Adrenal gland (tissue), 12 donors: Measurements from ENCODE around the gene THRAP3. TPM values are rescaled to one million over a fixed set of nuclear protein-coding genes. Genes with fewer than 3 reads are reported as not detected.
A peak's percentile ranks its signal among the peaks of the same experiment; 100 is the strongest.
"Not testable (repeated sequence)": the region's sequence is repeated elsewhere in the genome, so short reads cannot be mapped to it uniquely, and the experiment has no call there.

Source experiments
- DNase-seq, 7 donors: peaks; one replicate each; pipeline ENCODE4 v3.0.0-alpha.2; 2019 to 2020
- H3K27ac ChIP-seq, 5 donors: fragments of 200-600 bp; sonication (generic) in 4 of 5; 1 replicate in 3 of 5; 2 replicates in 2 of 5; pipeline versions ENCODE4 v1.5.1 to v1.8.0; 2016 to 2020; ENCODE audit warnings: mild to moderate bottlenecking in 1 of 5
- H3K27me3 ChIP-seq: fragments of 200-600 bp; 2 replicates; pipeline ENCODE4 v1.8.0; 2021
- H3K36me3 ChIP-seq, 2 donors: fragments of 200-600 bp; replicated peaks in 1 of 2; 1 replicate in 1 of 2; 2 replicates in 1 of 2; pipeline versions ENCODE4 v1.5.1 to v1.8.0; 2018 to 2022
- H3K4me1 ChIP-seq, 2 donors: fragments of 200-600 bp; replicated peaks in 1 of 2; 1 replicate in 1 of 2; 2 replicates in 1 of 2; pipeline versions ENCODE4 v1.5.1 to v1.8.0; 2018 to 2021
- H3K4me3 ChIP-seq, 4 donors: fragments of 200-600 bp; sonication (generic) in 3 of 4; one replicate each; pipeline ENCODE4 v1.5.1; 2016 to 2018
- H3K9me3 ChIP-seq, 3 donors: fragments of 200-600 bp; sonication (generic) in 1 of 3; replicated peaks in 1 of 3; 1 replicate in 2 of 3; 2 replicates in 1 of 3; pipeline versions ENCODE4 v1.5.1 to v1.8.0; 2016 to 2021
- POLR2A ChIP-seq, 2 donors: fragments of 450-650 bp; IDR thresholded peaks; one replicate each; pipeline ENCODE4 v1.6.1; 2017; ENCODE audit warnings: antibody characterized with exemption in 2 of 2, mild to moderate bottlenecking in 2 of 2, moderate library complexity in 1 of 2
- WGBS, 4 donors: extraction: QIAGEN DNeasy Blood & Tissue Kit in 2 of 4; methylation state at CpG; one replicate each; pipeline versions ENCODE4 v1.1.5 to v1.1.7; 2013 to 2017; 5-methylcytosine and 5-hydroxymethylcytosine counted together
- intact Hi-C, 2 donors: fragments of 100-400 bp; cut with DNase I; formaldehyde crosslinking; loops; one replicate each; pipeline versions ENCODE4 v1.14.1 to v1.15.0; 2022 to 2023
- polyA plus RNA-seq, 3 donors: library from polyadenylated mRNA; stranded (reverse); fragments of 200-250 nt in 2 of 3; fragments of 350-450 nt in 1 of 3; fragmentation: Illumina TruSeq in 1 of 3; extraction: RNeasy Lipid Tissue Mini Kit (QIAGEN cat#74804) in 1 of 3; gene quantifications; one replicate each; pipeline ENCODE4 v1.2.3, GENCODE V29; 2013 to 2014
- total RNA-seq, 9 donors: library from RNA; depleted of rRNA in 4 of 9; stranded (reverse); fragments of >200 nt in 4 of 9; fragments of 120-200 nt in 1 of 9; fragmentation: NEBNext Ultra II Directional in 1 of 9; extraction: Animal tissue kit (Norgen Biotek cat#: 25700) in 1 of 9; gene quantifications; one replicate each; pipeline versions ENCODE4 v1.1.0 to v1.2.4, GENCODE V29; 2013 to 2023
- TF ChIP-seq, protein P1 (sequence below), 6 experiments: fragments of 450-650 bp in 4 of 6; fragments of 200-600 bp in 2 of 6; sonication (generic) in 1 of 6; IDR thresholded peaks; 1 replicate in 5 of 6; 2 replicates in 1 of 6; pipeline versions ENCODE4 v1.5.1 to v1.8.0; 2016 to 2021; ENCODE audit warnings: antibody characterized with exemption in 6 of 6, mild to moderate bottlenecking in 2 of 6, moderate library complexity in 1 of 6
- donor health status: healthy with polysubstance abuse.
- donor health status: Bipolar disorder and iron deficiency.
- donor health status: DM: yes; HTN: yes; CAD: no.
- donor health status: DM: no; HTN: no; CAD: no.
- donor health status: DM: no; HTN: no; CAD: no.
- donor health status: DM: yes; HTN: yes; CAD: no.

THRAP3 gene
- total and polyA plus RNA-seq, 12 donors: 34.4 to 120 (median 83.2) TPM

DNA sequence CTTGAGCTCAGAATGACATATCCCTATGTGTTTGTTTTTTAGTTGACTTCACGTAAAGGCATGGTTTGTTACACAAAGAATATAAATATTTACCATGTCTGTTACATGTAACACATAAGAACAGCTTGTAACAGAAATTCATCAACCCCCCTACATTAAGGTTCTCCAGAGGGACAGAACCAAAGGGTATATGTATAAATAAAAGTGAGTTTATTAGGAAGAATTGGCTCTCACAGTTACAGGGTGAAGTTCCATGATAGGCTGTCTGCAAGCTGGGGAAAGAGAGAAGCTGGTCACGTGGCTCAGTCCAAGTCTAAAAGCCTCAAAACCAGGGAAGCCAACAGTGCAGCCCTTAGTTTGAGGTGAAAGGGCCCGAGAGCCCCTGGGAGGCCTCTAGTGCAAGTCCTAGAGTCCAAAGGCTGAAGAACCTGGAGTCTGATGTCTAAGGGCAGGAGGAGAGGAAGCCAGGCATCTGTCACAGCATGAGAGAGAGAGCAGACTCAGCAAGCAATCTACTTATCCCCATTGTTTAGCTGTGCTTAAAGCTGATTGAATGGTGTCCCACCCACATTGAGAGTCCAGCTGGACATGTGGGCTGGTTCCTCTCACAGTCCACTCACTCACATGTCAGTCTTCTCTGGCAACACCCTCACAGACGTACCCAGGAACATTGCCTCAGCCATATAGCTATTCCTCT lies 15.8 kb downstream of the THRAP3 start:
- intact Hi-C loops: no loop called here
- H3K4me1 ChIP-seq: peaks cover 3 to 59% of the 10 kb centered on the region in 2 donors
- H3K27ac ChIP-seq: no peak overlapping the region

DNA sequence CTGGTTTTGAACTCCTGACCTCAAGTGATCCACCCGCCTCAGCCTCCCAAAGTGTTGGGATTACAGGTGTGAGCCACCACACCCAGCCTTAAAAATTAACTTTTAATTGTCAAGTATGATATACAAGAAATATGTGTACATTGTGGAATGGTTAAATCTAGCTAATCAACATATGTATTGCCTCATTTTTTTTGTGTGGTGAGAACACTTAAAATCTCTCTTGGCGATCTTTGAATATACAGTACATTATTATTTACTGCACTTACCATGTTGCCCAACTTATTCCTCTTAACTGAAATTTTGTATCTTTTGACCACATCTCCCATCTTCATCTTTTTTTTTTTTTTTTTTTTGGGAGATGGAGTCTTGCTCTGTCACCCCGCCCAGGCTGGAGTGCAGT lies 23.3 kb downstream of the THRAP3 start:
- peaks cover 0 to 4% of the 10 kb centered on the region in 2 donors for H3K36me3 ChIP-seq
- TF ChIP-seq, protein P1, sequence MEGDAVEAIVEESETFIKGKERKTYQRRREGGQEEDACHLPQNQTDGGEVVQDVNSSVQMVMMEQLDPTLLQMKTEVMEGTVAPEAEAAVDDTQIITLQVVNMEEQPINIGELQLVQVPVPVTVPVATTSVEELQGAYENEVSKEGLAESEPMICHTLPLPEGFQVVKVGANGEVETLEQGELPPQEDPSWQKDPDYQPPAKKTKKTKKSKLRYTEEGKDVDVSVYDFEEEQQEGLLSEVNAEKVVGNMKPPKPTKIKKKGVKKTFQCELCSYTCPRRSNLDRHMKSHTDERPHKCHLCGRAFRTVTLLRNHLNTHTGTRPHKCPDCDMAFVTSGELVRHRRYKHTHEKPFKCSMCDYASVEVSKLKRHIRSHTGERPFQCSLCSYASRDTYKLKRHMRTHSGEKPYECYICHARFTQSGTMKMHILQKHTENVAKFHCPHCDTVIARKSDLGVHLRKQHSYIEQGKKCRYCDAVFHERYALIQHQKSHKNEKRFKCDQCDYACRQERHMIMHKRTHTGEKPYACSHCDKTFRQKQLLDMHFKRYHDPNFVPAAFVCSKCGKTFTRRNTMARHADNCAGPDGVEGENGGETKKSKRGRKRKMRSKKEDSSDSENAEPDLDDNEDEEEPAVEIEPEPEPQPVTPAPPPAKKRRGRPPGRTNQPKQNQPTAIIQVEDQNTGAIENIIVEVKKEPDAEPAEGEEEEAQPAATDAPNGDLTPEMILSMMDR (IDR thresholded peaks at IDR 0.05): no peak
- no peak for TF ChIP-seq POLR2A (IDR thresholded peaks at IDR 0.05)
- peak overlapping the region in 4 of 5 donors; percentile 48 to 78 (median 72) for H3K27ac ChIP-seq
- no peaks in the 10 kb centered on the region for H3K9me3 ChIP-seq
- H3K27me3 ChIP-seq: no peaks in the 10 kb centered on the region
- H3K4me3 ChIP-seq: no peak overlapping the region
- intact Hi-C loops: no loop called here
- WGBS, 4 donors: 87 to 100% (median 97%) methylated on average over 3 of the region's 3 CpGs
- H3K4me1 ChIP-seq: peaks cover 36 to 60% of the 10 kb centered on the region in 2 donors
- no peak for DNase-seq

More for the DNA sequence above, 15.8 kb downstream of the THRAP3 start:
- H3K4me3 ChIP-seq: no peak overlapping the region
- 55 to 61% (median 58%) methylated on average over 4 of the region's 4 CpGs for WGBS, 4 donors
- TF ChIP-seq, protein P1 (IDR thresholded peaks at IDR 0.05): no peak
- no peak for TF ChIP-seq POLR2A (IDR thresholded peaks at IDR 0.05)
- peak in 1 of 7 donors; percentile 51 for DNase-seq
- H3K9me3 ChIP-seq: no peaks in the 10 kb centered on the region
- H3K36me3 ChIP-seq: peaks cover 0 to 10% of the 10 kb centered on the region in 2 donors
- H3K27me3 ChIP-seq: no peaks in the 10 kb centered on the region

DNA sequence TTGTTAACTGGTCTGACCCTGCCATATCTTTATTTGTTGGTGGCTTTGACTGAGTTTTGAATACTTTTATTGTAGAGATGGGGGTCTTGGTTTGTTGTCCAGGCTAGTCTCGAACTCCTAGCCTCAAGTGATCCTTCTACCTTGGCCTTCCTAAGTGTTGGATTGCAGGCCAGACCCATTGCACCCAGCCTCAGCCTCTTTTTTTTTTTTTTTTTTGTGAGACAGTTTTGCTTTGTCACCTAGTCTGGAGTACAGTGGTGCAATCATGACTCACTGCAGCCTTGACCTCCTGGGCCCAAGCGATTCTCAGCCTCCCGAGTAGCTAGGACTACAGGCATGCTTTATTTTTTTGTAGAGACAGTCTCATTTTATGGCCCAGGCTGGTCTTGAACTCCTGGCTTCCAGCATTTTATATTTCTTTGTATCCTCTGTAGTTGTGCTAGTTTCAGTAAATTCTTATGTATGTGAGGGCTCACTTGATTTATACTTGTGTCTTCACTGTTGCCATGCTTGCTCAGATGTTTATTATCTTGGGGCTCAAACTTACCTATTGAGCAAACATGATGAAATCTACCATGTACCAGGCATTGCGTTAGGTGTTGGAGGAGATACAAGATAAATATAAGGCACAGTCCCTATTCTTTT lies 24.1 kb downstream of the THRAP3 start:
- peak; percentile 72 to 95 (median 89) for DNase-seq
- TF ChIP-seq, protein P1 (IDR thresholded peaks at IDR 0.05): no peak
- TF ChIP-seq POLR2A (IDR thresholded peaks at IDR 0.05): no peak
- 23 to 36% (median 25%) methylated on average over 3 to 4 of the region's 4 CpGs for WGBS, 4 donors

DNA sequence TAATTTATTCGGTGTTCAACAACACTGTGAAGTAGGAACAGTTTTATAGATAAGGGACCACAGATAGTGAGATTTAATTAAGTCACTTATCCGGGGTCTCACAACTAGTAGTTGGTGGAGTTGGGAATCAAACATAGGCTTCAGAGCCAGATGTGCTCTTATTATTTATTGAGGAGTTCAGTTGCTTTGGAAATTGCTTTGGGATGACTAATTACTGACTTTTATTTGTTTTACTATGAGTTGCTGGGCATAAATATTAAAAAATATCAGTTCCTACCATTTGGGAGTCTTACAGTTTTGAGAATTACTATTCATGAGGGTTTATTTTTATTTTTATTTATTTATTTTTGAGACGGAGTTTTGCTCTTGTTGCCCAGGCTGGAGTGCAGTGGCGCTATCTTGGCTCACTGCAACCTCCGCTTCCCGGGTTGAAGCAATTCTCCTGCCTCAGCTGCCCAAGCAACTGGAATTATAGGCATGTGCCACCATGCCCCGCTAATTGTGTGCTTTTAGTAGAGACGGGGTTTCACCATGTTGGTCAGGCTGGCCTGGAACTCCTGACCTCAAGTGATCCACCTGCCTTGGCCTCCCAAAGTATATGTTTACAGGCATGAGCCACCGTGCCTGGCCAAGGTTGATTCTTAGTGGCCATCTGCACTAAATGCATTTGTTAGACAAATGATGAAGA lies 27.7 kb downstream of the THRAP3 start:
- no peaks in the 10 kb centered on the region for H3K9me3 ChIP-seq

More for the DNA sequence above, 24.1 kb downstream of the THRAP3 start:
- H3K27me3 ChIP-seq: no peaks in the 10 kb centered on the region
- intact Hi-C loops: no loop called here
- H3K9me3 ChIP-seq: no peaks in the 10 kb centered on the region
- H3K4me3 ChIP-seq: no peak overlapping the region
- no peaks in the 10 kb centered on the region for H3K36me3 ChIP-seq
- H3K4me1 ChIP-seq: peaks cover 36 to 68% of the 10 kb centered on the region in 2 donors
- H3K27ac ChIP-seq: peak overlapping the region; percentile 39 to 78 (median 68)

DNA sequence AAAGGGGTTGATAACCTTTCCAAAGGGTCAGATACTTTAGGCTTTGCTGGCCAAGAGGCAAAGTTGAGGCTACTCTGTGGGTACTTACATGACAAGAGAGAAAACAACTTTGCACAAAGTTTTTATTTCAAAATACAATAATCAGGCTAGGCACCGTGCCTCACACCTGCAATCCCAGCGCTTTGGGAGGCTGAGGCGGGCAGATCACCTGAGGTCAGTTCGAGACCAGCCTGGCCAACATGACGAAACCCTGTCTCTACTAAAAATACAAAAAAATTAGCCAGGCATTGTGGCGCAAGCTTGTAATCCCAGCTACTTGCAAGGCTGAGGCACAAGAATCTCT lies 28.2 kb downstream of the THRAP3 start:
- DNase-seq, intact Hi-C loops, H3K27me3 ChIP-seq, H3K36me3 ChIP-seq, H3K4me3 ChIP-seq, H3K9me3 ChIP-seq: not testable (repeated sequence)
- H3K4me1 ChIP-seq: peaks cover 34 to 65% of the 10 kb centered on the region in 2 donors
- 88 to 92% (median 91%) methylated on average over 6 of the region's 6 CpGs for WGBS, 4 donors
- H3K27ac ChIP-seq: peak overlapping the region in 2 of 5 donors; percentile 5 to 8

More for the DNA sequence above, 27.7 kb downstream of the THRAP3 start:
- Histone ChIP-seq H3K27ac (peak overlapping the region in 2 of 5 donors; percentile 5 to 8), H3K27me3 (no peaks in the 10 kb centered on the region), H3K36me3 (no peaks in the 10 kb centered on the region), H3K4me3 (no peak overlapping the region), H3K4me1 (peaks cover 29 to 60% of the 10 kb centered on the region in 2 donors)
- DNase-seq: no peak
- intact Hi-C loops: no loop called here
- TF ChIP-seq, protein P1 (IDR thresholded peaks at IDR 0.05): no peak
- TF ChIP-seq POLR2A (IDR thresholded peaks at IDR 0.05): no peak
- WGBS, 4 donors: 75 to 80% (median 78%) methylated on average over 9 of the region's 9 CpGs
